Activated T-helper 2 cell treated with anti-CD3 and anti-CD28 coated beads, Interferon-gamma antibody, Interleukin-2, Interleukin-4, amounts not matched to agents 10 μg/mL and 5 μg/mL and 100 μg/mL, durations not matched to agents 14 hours and 24 hours and 36 hours (primary cell): Measurements from ENCODE around the gene SLC30A10. TPM values are rescaled to one million over a fixed set of nuclear protein-coding genes. Genes with fewer than 3 reads are reported as not detected.

ENCODE experiments used
- DNase-seq: peaks from one replicate; pipeline ENCODE4 v3.0.0; 2021; ENCODE audit warnings: low spot score
- H3K27ac Mint-ChIP-seq: one replicate; pipeline ENCODE4 v1.8.0; 2021; ENCODE audit warnings: mixed read lengths
- H3K27me3 Mint-ChIP-seq: one replicate; pipeline ENCODE4 v1.8.0; 2021; ENCODE audit warnings: low read depth, mixed read lengths
- H3K36me3 Mint-ChIP-seq: one replicate; pipeline ENCODE4 v1.8.0; 2021; ENCODE audit warnings: low read depth, mixed read lengths
- H3K4me1 Mint-ChIP-seq: one replicate; pipeline ENCODE4 v1.8.0; 2021; ENCODE audit warnings: low read depth, mixed read lengths
- H3K4me3 Mint-ChIP-seq: one replicate; pipeline ENCODE4 v1.8.0; 2021; ENCODE audit warnings: low read depth, mild to moderate bottlenecking, moderate library complexity, mixed read lengths
- H3K9me3 Mint-ChIP-seq: one replicate; pipeline ENCODE4 v1.8.0; 2021; ENCODE audit warnings: mixed read lengths
- intact Hi-C: fragments of 100-400 bp; cut with micrococcal nuclease; formaldehyde crosslinking; loops from one replicate; pipeline ENCODE4 v1.15.1; 2023
- total RNA-seq: library from RNA; stranded (reverse); gene quantifications from 2 replicates; pipeline ENCODE4 v1.2.3, GENCODE V29; 2022

SLC30A10 gene
- not detected in 2 replicates for total RNA-seq

DNA sequence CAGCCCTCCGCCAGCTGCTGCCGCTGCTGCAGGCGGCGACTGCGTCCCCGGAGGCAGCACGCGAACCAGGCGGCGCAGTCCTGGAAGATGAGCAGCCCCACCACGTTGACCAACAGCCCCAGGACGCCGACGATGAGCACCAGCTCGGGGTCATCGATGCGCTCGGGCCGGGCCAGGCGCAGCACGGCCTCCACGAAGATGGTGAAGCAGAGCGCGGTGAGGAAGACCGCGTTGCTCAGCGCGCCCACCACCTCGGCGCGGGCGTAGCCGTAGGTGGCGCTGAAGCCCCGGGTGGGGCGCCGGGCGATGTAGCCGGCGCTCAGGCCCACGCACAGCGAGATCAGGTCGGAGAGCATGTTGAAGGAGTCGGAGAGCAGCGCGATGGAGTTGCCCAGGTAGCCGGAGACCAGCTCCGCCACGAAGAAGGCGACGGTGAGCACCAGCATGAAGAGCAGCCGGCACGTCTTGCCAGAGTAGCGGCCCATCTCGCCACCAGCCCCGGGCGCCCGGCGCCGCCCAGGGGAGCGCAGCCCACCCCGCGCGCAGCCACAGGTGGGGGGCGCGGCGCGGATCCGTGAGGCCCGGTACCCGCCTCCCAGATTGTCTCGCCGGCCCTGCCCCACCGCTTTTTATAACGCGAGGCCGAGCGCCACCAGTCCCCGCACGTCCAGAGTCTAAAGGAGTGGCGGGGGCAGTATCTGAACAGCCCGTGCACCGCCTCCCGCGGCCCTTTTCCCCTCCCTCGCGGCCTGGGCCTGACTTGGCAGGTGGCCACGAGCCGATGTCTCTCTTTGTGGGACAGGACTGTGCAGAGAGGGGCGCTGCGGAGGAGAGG lies at the start of gene SLC30A10:
Gene SLC30A10, minus strand, starts transcription at position 602 of the 835 bp plus-strand sequence. Its CDS starts 117 bp downstream, at position 485.
- peaks cover 9% of the 10 kb centered on the region for H3K4me1 Mint-ChIP-seq
- H3K36me3 Mint-ChIP-seq, result no peaks in the 10 kb centered on the region
- intact Hi-C loops, result no loop called here
- H3K27ac Mint-ChIP-seq, result no peak within 1 kb of the TSS
- peak within 1 kb of the TSS; percentile 68 for H3K4me3 Mint-ChIP-seq
- DNase-seq, result no peak
- H3K27me3 Mint-ChIP-seq, result peaks cover 44% of the 10 kb centered on the region
- no peaks in the 10 kb centered on the region for H3K9me3 Mint-ChIP-seq

GRCh38 chr1:219973213-219973612 lies 44.9 kb upstream of the SLC30A10 start:
- H3K27me3 Mint-ChIP-seq, result no peaks in the 10 kb centered on the region
- H3K9me3 Mint-ChIP-seq, result no peaks in the 10 kb centered on the region
- H3K4me1 Mint-ChIP-seq, result peaks cover 3% of the 10 kb centered on the region
- no peak overlapping the region for H3K27ac Mint-ChIP-seq
- H3K4me3 Mint-ChIP-seq, result no peak overlapping the region
- DNase-seq, result no peak
- intact Hi-C loops, result no loop called here
- peaks cover 71% of the 10 kb centered on the region for H3K36me3 Mint-ChIP-seq

DNA sequence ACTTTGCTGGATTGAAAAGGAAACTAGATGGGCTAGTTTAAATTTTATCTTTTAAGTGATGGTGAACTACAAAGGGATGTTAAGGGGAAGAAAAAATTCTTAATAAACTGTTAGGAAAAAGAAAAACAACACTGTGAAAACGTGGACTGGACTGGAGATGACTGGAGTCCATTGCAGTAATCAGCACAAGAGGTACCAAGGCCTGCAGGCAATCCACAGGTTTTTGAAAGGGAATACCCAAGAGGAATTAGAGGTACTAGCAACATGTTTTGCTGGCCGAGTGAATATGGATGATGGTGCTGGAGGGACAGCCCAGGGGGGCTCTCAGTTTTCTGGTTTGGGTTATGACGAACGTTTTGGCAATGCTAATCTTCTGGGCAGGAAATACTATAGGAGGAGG lies 39.0 kb upstream of the SLC30A10 start:
- H3K4me1 Mint-ChIP-seq, result peaks cover 11% of the 10 kb centered on the region
- H3K4me3 Mint-ChIP-seq, result no peak overlapping the region
- no peak for DNase-seq
- no peaks in the 10 kb centered on the region for H3K9me3 Mint-ChIP-seq
- H3K27ac Mint-ChIP-seq, result no peak overlapping the region
- peaks cover 38% of the 10 kb centered on the region for H3K36me3 Mint-ChIP-seq
- intact Hi-C loops, result no loop called here
- H3K27me3 Mint-ChIP-seq, result no peaks in the 10 kb centered on the region

- Mint-ChIP-seq H3K4me1 (peaks cover 11% of the 10 kb centered on the region), H3K27me3 (peaks cover 1% of the 10 kb centered on the region), H3K36me3 (peaks cover 35% of the 10 kb centered on the region), H3K27ac (no peak overlapping the region), H3K4me3 (no peak overlapping the region), H3K9me3 (no peaks in the 10 kb centered on the region)
- no peak for DNase-seq
- intact Hi-C loops, result no loop called here
Observed at GRCh38 chr1:219966071-219966349, 37.7 kb upstream of the SLC30A10 start.

DNA sequence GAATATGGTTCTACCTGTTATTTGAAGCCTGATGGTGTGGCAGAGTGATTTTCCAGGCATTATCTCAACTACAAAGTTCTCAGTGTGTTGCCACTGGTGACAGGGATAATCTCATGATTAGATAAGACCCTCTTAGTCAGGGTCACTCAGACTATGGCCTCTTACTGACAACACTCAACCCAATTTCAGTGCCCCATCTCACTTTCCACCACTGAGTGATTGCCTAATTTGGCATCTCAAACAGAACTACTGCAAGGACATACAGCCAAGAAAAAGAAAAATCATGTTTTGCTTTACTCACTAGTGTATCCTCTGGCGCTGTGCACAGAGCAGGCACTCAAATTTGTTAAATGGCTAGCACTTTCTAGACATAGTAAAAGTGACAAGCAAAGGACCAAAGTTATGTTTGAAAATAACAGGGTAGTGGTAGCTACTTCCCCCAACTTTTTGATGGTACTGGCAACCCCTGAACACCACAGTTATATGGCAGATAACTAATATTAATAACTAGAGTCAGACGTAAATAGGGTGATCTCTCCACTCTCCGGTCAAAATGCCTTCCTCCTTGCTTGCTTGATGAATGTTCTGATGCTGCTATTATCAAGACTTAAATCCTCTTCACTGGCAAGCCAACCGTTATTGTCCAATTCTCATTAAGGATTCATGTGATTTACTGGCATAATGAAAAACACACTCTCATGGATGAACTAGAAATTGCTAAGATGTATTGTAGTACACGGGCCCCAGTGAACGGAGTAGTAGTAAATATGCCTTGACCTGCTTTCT lies 37.1 kb upstream of the SLC30A10 start:
- no peak overlapping the region for H3K27ac Mint-ChIP-seq
- intact Hi-C loops, result no loop called here
- no peak overlapping the region for H3K4me3 Mint-ChIP-seq
- H3K36me3 Mint-ChIP-seq, result peaks cover 31% of the 10 kb centered on the region
- H3K4me1 Mint-ChIP-seq, result peaks cover 11% of the 10 kb centered on the region
- no peaks in the 10 kb centered on the region for H3K9me3 Mint-ChIP-seq
- peaks cover 1% of the 10 kb centered on the region for H3K27me3 Mint-ChIP-seq
- DNase-seq, result no peak

DNA sequence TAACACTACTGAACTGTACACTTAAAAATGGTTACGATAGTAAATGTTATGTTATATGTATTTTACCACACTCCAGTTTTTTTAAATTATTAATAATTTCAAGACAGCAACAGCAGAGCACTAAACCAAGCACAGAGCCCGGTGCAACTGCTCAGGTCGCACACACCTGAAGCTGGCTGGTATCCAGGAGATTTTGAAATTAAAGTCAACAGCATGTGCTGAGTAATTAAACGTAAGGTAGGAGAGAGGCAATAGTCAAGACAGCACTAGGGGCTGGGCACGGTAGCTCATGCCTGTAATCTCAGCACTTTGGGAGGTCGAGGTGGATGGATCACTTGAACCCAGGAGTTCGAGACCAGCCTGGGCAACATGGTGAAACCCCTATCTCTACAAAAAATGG lies 35.1 kb upstream of the SLC30A10 start:
- Mint-ChIP-seq H3K27me3 (peaks cover 1% of the 10 kb centered on the region), H3K9me3 (no peaks in the 10 kb centered on the region), H3K36me3 (peaks cover 14% of the 10 kb centered on the region), H3K4me3 (no peak overlapping the region), H3K27ac (no peak overlapping the region), H3K4me1 (peaks cover 11% of the 10 kb centered on the region)
- intact Hi-C loops, result no loop called here
- DNase-seq, result no peak

GRCh38 chr1:219961684-219962083 lies 33.3 kb upstream of the SLC30A10 start:
- DNase-seq, result no peak
- H3K36me3 Mint-ChIP-seq, result no peaks in the 10 kb centered on the region
- H3K4me3 Mint-ChIP-seq, result no peak overlapping the region
- no peaks in the 10 kb centered on the region for H3K9me3 Mint-ChIP-seq
- peaks cover 1% of the 10 kb centered on the region for H3K27me3 Mint-ChIP-seq
- no peaks in the 10 kb centered on the region for H3K4me1 Mint-ChIP-seq
- intact Hi-C loops, result no loop called here
- no peak overlapping the region for H3K27ac Mint-ChIP-seq

DNA sequence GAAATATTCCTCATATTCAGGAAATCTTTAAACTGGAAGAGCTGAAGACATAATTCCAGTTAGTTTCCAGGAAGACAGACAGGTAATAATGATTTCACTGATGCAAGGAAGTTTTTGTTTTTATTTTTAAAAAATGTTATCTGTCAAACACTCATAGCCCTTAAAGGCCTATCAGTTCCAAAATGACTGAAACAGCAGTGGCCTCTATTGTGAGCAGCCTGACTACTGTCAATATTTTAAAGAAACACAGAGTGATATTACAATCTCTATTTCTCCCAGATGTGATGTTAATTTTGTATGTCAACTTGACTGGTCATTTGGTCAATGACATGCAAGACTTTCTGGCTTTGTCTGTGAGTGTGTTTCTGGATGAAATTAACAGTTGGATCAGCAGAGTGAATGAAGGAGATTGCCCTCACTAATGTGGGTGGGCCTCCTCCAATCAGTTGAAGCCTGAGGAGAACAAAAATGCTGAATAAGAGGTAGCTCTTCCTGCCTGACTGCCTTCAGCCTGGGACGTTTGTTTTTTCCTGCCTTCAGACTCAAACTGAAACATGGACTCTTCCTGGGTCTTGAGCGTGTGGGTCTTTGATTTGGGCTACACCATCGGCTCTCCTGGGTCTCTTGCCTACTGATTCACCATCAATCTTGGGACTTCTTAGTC lies 31.3 kb upstream of the SLC30A10 start:
- peaks cover 5% of the 10 kb centered on the region for H3K27me3 Mint-ChIP-seq

GRCh38 chr1:219958875-219959417 lies 30.6 kb upstream of the SLC30A10 start:
- H3K4me1 Mint-ChIP-seq, result no peaks in the 10 kb centered on the region
- H3K27ac Mint-ChIP-seq, result no peak overlapping the region
- DNase-seq, result no peak
- no peaks in the 10 kb centered on the region for H3K36me3 Mint-ChIP-seq
- intact Hi-C loops, result no loop called here
- peaks cover 5% of the 10 kb centered on the region for H3K27me3 Mint-ChIP-seq
- H3K9me3 Mint-ChIP-seq, result no peaks in the 10 kb centered on the region
- no peak overlapping the region for H3K4me3 Mint-ChIP-seq

More for the DNA sequence above, 31.3 kb upstream of the SLC30A10 start:
- Mint-ChIP-seq H3K27ac (no peak overlapping the region), H3K4me1 (no peaks in the 10 kb centered on the region), H3K9me3 (no peaks in the 10 kb centered on the region), H3K36me3 (no peaks in the 10 kb centered on the region), H3K4me3 (no peak overlapping the region)
- intact Hi-C loops, result no loop called here
- no peak for DNase-seq

GRCh38 chr1:219954736-219955421 lies 26.5 kb upstream of the SLC30A10 start:
- DNase-seq, result no peak
- Mint-ChIP-seq H3K27me3 (peaks cover 3% of the 10 kb centered on the region), H3K4me1 (no peaks in the 10 kb centered on the region), H3K4me3 (no peak overlapping the region), H3K9me3 (no peaks in the 10 kb centered on the region), H3K36me3 (no peaks in the 10 kb centered on the region), H3K27ac (no peak overlapping the region)
- intact Hi-C loops, result no loop called here

- H3K27ac Mint-ChIP-seq, result no peak overlapping the region
- no peaks in the 10 kb centered on the region for H3K36me3 Mint-ChIP-seq
- DNase-seq, result no peak
- intact Hi-C loops, result no loop called here
- no peaks in the 10 kb centered on the region for H3K9me3 Mint-ChIP-seq
- H3K27me3 Mint-ChIP-seq, result peaks cover 3% of the 10 kb centered on the region
- H3K4me3 Mint-ChIP-seq, result no peak overlapping the region
- no peaks in the 10 kb centered on the region for H3K4me1 Mint-ChIP-seq
Observed at GRCh38 chr1:219954052-219954451, 25.7 kb upstream of the SLC30A10 start.

DNA sequence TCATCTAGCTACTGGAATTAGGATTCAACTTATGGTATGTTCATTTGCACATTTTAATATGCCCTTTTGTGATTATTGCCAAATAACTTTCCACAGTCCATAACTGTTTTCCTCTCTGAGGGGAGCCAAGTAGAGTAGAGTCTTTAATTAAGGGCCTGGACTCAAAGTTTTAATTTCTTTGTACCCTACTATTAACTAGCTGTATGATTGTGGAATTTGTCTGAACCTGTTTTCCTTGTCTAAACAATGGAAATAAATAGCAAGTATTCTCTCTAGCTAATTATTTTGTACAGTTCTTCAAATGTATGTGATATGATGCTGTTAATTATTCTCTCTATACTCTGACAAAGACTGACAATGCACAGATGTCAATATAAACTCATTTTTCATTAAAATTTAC lies 24.0 kb upstream of the SLC30A10 start:
- no peak for DNase-seq
- no peaks in the 10 kb centered on the region for H3K36me3 Mint-ChIP-seq
- H3K27me3 Mint-ChIP-seq, result peaks cover 3% of the 10 kb centered on the region
- intact Hi-C loops, result no loop called here
- no peaks in the 10 kb centered on the region for H3K4me1 Mint-ChIP-seq
- H3K4me3 Mint-ChIP-seq, result no peak overlapping the region
- H3K9me3 Mint-ChIP-seq, result no peaks in the 10 kb centered on the region
- no peak overlapping the region for H3K27ac Mint-ChIP-seq
